Keratinocyte (primary cell): ENCODE data around the gene WDR74. TPM values are rescaled to one million over a fixed set of nuclear protein-coding genes. Genes with fewer than 3 reads are reported as not detected.
A peak's percentile ranks its signal among the peaks of the same experiment; 100 is the strongest.

ENCODE experiments used
- DNase-seq: peaks from one replicate; pipeline ENCODE4 v3.0.0-alpha.2; 2011; ENCODE audit warnings: low read depth, missing footprints, low spot score
- FAIRE-seq: peaks from 2 replicates; lab custom pipeline; 2011; peaks lifted over from hg19 to GRCh38; lab: Jason Lieb, UNC
- H2AFZ ChIP-seq: 2 replicates; pipeline ENCODE4 v1.6.0; 2012; ENCODE audit warnings: low read length, control low read depth, inconsistent platforms; ENCODE audit not compliant: control insufficient read depth
- H3K27ac ChIP-seq: 2 replicates; pipeline ENCODE4 v1.5.1; 2011; ENCODE audit warnings: low read length; ENCODE audit not compliant: control insufficient read depth, insufficient read depth
- H3K27me3 ChIP-seq: 3 replicates; pipeline ENCODE4 v1.6.0; 2011; ENCODE audit warnings: low read length; ENCODE audit not compliant: control insufficient read depth, insufficient read depth; ENCODE audit errors: extremely low read depth
- H3K36me3 ChIP-seq, 2 experiments: 2 replicates in 1 of 2; 3 replicates in 1 of 2; pipeline ENCODE4 v1.5.1; 2011; ENCODE audit warnings: low read length in 2 of 2, mild to moderate bottlenecking in 1 of 2; ENCODE audit not compliant: control insufficient read depth in 2 of 2, insufficient read depth in 2 of 2; ENCODE audit errors: extremely low read depth in 1 of 2
- H3K4me1 ChIP-seq: 3 replicates; pipeline ENCODE4 v1.5.1; 2011; ENCODE audit warnings: low read length; ENCODE audit not compliant: control insufficient read depth, insufficient read depth; ENCODE audit errors: extremely low read depth
- H3K4me2 ChIP-seq: 3 replicates; pipeline ENCODE4 v1.6.0; 2011; ENCODE audit warnings: low read depth, low read length; ENCODE audit not compliant: control insufficient read depth, insufficient read depth; ENCODE audit errors: extremely low read depth
- H3K4me3 ChIP-seq, 3 experiments: fragments of 200-600 bp in 1 of 3; sonication (generic) in 1 of 3; 2 replicates in 2 of 3; 3 replicates in 1 of 3; pipeline ENCODE4 v1.5.1; 2011 to 2016; ENCODE audit warnings: low read length in 3 of 3, mild to moderate bottlenecking in 3 of 3, control low read depth in 2 of 3, inconsistent platforms in 1 of 3, low read depth in 1 of 3, mixed read lengths in 1 of 3, mixed run types in 1 of 3, moderate library complexity in 1 of 3; ENCODE audit not compliant: control insufficient read depth in 2 of 3, insufficient read depth in 2 of 3; ENCODE audit errors: extremely low read depth in 1 of 3
- H3K79me2 ChIP-seq: 2 replicates; pipeline ENCODE4 v1.6.0; 2012; ENCODE audit warnings: low read length; ENCODE audit not compliant: control insufficient read depth, insufficient read depth
- H3K9ac ChIP-seq: 3 replicates; pipeline ENCODE4 v1.6.0; 2011; ENCODE audit warnings: low read length; ENCODE audit not compliant: control insufficient read depth, insufficient read depth; ENCODE audit errors: extremely low read depth
- H3K9me1 ChIP-seq: 3 replicates; pipeline ENCODE4 v1.6.0; 2011; ENCODE audit warnings: low read length; ENCODE audit not compliant: control insufficient read depth, insufficient read depth; ENCODE audit errors: extremely low read depth
- H3K9me3 ChIP-seq: 2 replicates; pipeline ENCODE4 v1.5.1; 2012; ENCODE audit warnings: low read depth, low read length; ENCODE audit not compliant: control insufficient read depth
- H4K20me1 ChIP-seq: 3 replicates; pipeline ENCODE4 v1.6.0; 2011; ENCODE audit warnings: low read length; ENCODE audit not compliant: control insufficient read depth, insufficient read depth; ENCODE audit errors: extremely low read depth
- EZH2 ChIP-seq: IDR thresholded peaks from one replicate; pipeline ENCODE4 v1.6.1; 2012; ENCODE audit warnings: inconsistent platforms, mild to moderate bottlenecking, low read length, moderate library complexity
- dilution Hi-C: fragments of 300-500 bp; cut with MboI; formaldehyde crosslinking; loops from one replicate; pipeline ENCODE4 v1.7.0; 2020; ENCODE audit warnings: low sequenced_read_pairs; ENCODE audit not compliant: extremely low pct_ligation_motif_present
- polyA plus RNA-seq, 5 experiments: library from polyadenylated mRNA; depleted of rRNA in 3 of 5; stranded (reverse) in 3 of 5; stranded (forward) in 1 of 5; unstranded in 1 of 5; fragments of >200 nt; gene quantifications; 1 replicate in 1 of 5; 2 replicates in 3 of 5; 3 replicates in 1 of 5; pipeline versions ENCODE4 v1.2.1 to v1.2.3, GENCODE V29; 2011 to 2012; ENCODE audit warnings: missing spikeins in 2 of 5, low read depth in 1 of 5, low replicate concordance in 1 of 5
- TF ChIP-seq, protein P1 (sequence below), 3 experiments: IDR thresholded peaks in 1 of 3; conservative IDR thresholded peaks in 1 of 3; optimal IDR thresholded peaks in 1 of 3; 2 replicates in 2 of 3; 3 replicates in 1 of 3; pipeline versions ENCODE3 to v1.5.1; 2011; ENCODE audit warnings: low read length in 3 of 3, mild to moderate bottlenecking in 3 of 3, moderate library complexity in 2 of 3, control low read depth in 1 of 3, inconsistent platforms in 1 of 3; ENCODE audit not compliant: insufficient read depth in 2 of 3; ENCODE audit errors: extremely low read depth in 1 of 3

Gene WDR74
- polyA plus RNA-seq, 1 donor (not counting 4 experiments of a cell fraction or from before 2014, with no cell fraction given), result 44.5 TPM

DNA sequence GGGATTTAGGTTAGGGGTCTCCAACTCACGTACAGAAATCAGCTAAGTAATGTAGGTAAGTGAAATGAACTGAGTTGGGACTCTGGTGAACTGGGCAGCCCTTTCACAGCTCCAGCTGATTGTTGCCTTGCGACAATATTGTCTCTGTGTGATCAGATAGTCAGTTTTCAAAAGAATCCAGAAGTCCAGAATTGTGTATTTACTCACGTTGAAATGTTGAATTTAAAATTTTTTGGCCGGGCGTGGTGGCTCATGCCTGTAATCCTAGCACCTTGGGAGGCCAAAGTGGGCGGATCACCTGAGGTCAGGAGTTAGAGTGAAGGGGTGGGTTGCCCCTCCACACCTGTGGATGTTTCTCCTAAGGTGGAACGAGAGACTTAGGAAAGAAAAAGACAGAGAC lies 18.8 kb upstream of the WDR74 start:
- H3K4me3 ChIP-seq, result peak overlapping the region in 2 of 3 experiments; percentile 3 to 100
- peaks cover 11 to 23% of the 10 kb centered on the region in 2 experiments for H3K36me3 ChIP-seq
- H4K20me1 ChIP-seq, result peaks cover 22% of the 10 kb centered on the region
- H3K9me3 ChIP-seq, result no peaks in the 10 kb centered on the region
- peak overlapping the region; percentile 94 for H3K9ac ChIP-seq
- FAIRE-seq, result no peak
- H2AFZ ChIP-seq, result no peak overlapping the region
- H3K4me2 ChIP-seq, result peak overlapping the region; percentile 98
- H3K27me3 ChIP-seq, result no peaks in the 10 kb centered on the region
- dilution Hi-C loops, result no loop called here
- TF ChIP-seq EZH2, result no peak
- DNase-seq, result no peak
- H3K9me1 ChIP-seq, result no peaks in the 10 kb centered on the region
- H3K4me1 ChIP-seq, result peaks cover 41% of the 10 kb centered on the region
- H3K79me2 ChIP-seq, result peaks cover 41% of the 10 kb centered on the region
- H3K27ac ChIP-seq, result peak overlapping the region; percentile 43

DNA sequence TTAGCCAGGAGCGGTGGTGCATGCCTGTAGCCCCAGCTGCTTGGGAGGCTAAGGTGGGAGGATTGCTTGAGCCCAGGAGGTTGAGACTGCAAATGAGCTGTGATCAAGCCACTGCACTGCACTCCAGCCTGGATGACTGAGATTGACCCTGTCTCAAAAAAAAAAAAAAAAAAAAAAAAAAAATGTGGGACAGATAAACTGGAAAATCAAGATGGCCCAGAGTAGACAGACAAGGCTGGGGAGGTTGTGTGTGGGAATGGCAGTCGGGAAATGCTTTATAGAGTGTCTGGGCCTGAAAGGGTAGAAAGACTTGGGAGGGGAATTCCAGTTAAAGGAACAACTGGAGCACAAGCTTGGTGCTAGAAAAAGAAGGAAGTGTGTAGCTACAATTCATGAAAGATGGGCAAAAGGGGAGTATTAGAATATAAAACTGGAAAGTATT lies 18.2 kb upstream of the WDR74 start:
- dilution Hi-C loops, result no loop called here
- Histone ChIP-seq H3K36me3 (peaks cover 16 to 27% of the 10 kb centered on the region in 2 experiments), H4K20me1 (peaks cover 23% of the 10 kb centered on the region), H3K9ac (peak overlapping the region; percentile 94), H3K4me2 (peak overlapping the region; percentile 98), H3K27me3 (no peaks in the 10 kb centered on the region), H2AFZ (no peak overlapping the region), H3K9me3 (no peaks in the 10 kb centered on the region), H3K9me1 (no peaks in the 10 kb centered on the region), H3K27ac (peak overlapping the region; percentile 43), H3K4me1 (peaks cover 39% of the 10 kb centered on the region), H3K4me3 (peak overlapping the region in 2 of 3 experiments; percentile 3 to 100), H3K79me2 (peaks cover 40% of the 10 kb centered on the region)
- FAIRE-seq, result no peak
- DNase-seq, result no peak
- TF ChIP-seq, protein P1, sequence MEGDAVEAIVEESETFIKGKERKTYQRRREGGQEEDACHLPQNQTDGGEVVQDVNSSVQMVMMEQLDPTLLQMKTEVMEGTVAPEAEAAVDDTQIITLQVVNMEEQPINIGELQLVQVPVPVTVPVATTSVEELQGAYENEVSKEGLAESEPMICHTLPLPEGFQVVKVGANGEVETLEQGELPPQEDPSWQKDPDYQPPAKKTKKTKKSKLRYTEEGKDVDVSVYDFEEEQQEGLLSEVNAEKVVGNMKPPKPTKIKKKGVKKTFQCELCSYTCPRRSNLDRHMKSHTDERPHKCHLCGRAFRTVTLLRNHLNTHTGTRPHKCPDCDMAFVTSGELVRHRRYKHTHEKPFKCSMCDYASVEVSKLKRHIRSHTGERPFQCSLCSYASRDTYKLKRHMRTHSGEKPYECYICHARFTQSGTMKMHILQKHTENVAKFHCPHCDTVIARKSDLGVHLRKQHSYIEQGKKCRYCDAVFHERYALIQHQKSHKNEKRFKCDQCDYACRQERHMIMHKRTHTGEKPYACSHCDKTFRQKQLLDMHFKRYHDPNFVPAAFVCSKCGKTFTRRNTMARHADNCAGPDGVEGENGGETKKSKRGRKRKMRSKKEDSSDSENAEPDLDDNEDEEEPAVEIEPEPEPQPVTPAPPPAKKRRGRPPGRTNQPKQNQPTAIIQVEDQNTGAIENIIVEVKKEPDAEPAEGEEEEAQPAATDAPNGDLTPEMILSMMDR (optimal IDR thresholded peaks at IDR 0.05 in 1 of 3, IDR thresholded peaks at IDR 0.05 in 1 of 3, conservative IDR thresholded peaks at IDR 0.05 in 1 of 3; ENCODE audit: extremely low read depth in 1 of 3, insufficient read depth in 2 of 3, low read length in 3 of 3), result no peak
- TF ChIP-seq EZH2, result no peak
